ENCODE measurements around the gene GSTM2. TPM values are rescaled to one million over a fixed set of nuclear protein-coding genes. Genes with fewer than 3 reads are reported as not detected.

Gene GSTM2
- total and polyA plus RNA-seq, 11 donors: 20.5 to 101 (median 62.3) TPM

DNA sequence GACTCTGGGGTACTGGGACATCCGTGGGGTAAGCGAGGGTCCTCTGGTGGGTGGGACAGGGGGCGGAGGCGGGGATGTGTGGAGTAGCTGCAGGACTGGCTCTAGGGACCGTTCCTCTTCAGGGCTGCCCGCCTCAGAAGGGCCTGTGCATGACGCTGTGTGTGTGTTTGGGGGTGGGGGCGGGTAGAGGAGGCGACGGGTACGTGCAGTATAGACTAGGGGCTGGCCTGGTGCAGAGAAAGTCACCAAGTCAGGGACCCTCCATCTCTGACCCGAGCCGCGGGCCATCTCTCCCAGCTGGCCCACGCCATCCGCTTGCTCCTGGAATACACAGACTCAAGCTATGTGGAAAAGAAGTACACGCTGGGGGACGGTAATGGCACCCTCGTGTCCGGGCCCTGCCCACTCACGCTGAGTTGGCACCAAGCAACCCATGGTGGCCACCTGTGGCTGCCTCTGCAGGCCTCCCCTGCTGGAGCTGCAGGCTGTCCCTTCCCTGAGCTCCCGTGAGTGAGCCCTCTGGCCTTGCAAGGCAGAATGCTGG, 44.5 kb downstream of the GSTM2 start:
- H3K27ac ChIP-seq: no peak overlapping the region
- H3K27me3 ChIP-seq: peaks cover 0 to 7% (median 0%) of the 10 kb centered on the region in 9 donors
- ATAC-seq (peak in 3 of 4 donors; percentile 13 to 36 (median 28)), DNase-seq (no peak)
- H3K36me3 ChIP-seq: no peaks in the 10 kb centered on the region
- peaks cover 0 to 8% (median 0%) of the 10 kb centered on the region in 12 donors for H3K4me1 ChIP-seq
- 60 to 88% (median 65%) methylated on average over 15 to 22 of the region's 22 CpGs for WGBS, 4 donors
- H3K4me3 ChIP-seq: peak overlapping the region in 10 of 12 donors; percentile 24 to 56 (median 48)
- intact Hi-C loops (cut with DNase I): no loop called here
- TF ChIP-seq, protein P1, sequence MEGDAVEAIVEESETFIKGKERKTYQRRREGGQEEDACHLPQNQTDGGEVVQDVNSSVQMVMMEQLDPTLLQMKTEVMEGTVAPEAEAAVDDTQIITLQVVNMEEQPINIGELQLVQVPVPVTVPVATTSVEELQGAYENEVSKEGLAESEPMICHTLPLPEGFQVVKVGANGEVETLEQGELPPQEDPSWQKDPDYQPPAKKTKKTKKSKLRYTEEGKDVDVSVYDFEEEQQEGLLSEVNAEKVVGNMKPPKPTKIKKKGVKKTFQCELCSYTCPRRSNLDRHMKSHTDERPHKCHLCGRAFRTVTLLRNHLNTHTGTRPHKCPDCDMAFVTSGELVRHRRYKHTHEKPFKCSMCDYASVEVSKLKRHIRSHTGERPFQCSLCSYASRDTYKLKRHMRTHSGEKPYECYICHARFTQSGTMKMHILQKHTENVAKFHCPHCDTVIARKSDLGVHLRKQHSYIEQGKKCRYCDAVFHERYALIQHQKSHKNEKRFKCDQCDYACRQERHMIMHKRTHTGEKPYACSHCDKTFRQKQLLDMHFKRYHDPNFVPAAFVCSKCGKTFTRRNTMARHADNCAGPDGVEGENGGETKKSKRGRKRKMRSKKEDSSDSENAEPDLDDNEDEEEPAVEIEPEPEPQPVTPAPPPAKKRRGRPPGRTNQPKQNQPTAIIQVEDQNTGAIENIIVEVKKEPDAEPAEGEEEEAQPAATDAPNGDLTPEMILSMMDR (IDR thresholded peaks at IDR 0.05): no peak
- TF ChIP-seq POLR2A (IDR thresholded peaks at IDR 0.05): no peak
- H3K9me3 ChIP-seq: peaks cover 0 to 19% (median 3%) of the 10 kb centered on the region in 12 donors

DNA sequence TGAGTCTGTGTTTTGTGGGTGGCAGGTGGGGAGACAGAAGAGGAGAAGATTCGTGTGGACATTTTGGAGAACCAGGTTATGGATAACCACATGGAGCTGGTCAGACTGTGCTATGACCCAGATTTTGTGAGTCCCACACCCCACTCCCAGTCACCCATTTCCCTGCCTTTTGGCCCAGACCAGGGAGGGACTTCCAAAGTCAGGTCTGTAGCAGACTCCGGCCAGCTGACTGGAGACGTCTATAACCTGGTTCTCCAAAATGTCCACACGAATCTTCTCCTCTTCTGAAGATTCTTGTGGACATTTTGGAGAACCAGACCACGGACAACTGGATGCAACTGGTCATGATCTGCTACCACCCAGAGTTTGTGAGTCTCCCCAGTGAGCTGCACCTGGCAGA, 45.8 kb downstream of the GSTM2 start:
- 83 to 97% (median 87%) methylated on average over 4 to 5 of the region's 5 CpGs for WGBS, 4 donors
- Histone ChIP-seq H3K36me3 (no peaks in the 10 kb centered on the region), H3K4me1 (peaks cover 0 to 8% (median 0%) of the 10 kb centered on the region in 12 donors), H3K27me3 (peaks cover 0 to 7% (median 0%) of the 10 kb centered on the region in 9 donors), H3K4me3 (no peak overlapping the region), H3K9me3 (peaks cover 0 to 12% (median 3%) of the 10 kb centered on the region in 12 donors), H3K27ac (no peak overlapping the region)
- ATAC-seq (no peak), DNase-seq (no peak)
- intact Hi-C loops (cut with DNase I): no loop called here
- no peak for TF ChIP-seq POLR2A (IDR thresholded peaks at IDR 0.05)
- TF ChIP-seq, protein P1 (IDR thresholded peaks at IDR 0.05): no peak

DNA sequence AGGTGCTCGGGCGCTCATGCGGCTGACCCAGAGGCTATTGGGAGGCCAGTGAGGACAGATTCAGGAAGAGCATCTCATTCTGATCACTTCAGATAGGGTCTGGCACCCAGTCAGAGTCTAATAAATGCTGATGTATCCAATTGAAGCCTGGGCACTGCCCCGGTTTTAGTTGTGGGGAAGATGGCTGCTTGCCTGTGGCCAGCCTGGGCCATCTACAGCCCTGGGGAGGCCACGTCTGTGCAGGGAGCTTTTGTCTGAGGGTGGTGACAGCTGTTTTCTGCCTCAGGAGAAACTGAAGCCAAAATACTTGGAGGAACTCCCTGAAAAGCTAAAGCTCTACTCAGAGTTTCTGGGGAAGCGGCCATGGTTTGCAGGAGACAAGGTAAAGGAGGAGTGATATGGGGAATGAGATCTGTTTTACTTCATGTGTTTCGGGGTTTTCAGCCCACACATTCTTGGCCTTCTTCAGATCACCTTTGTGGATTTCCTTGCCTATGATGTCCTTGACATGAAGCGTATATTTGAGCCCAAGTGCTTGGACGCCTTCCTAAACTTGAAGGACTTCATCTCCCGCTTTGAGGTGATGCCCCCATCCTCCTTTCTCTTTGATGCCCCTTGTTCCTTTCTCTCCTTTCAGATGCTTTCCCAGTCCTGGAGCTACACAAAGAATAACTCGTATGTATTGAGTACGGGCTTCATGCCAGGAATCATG, 47.0 kb downstream of the GSTM2 start:
- no peak for DNase-seq
- Histone ChIP-seq H3K27ac (no peak overlapping the region), H3K4me1 (peaks cover 0 to 8% (median 0%) of the 10 kb centered on the region in 12 donors), H3K27me3 (peaks cover 0 to 7% (median 0%) of the 10 kb centered on the region in 9 donors), H3K4me3 (no peak overlapping the region), H3K9me3 (peaks cover 0 to under 1% (median 0%) of the 10 kb centered on the region in 12 donors), H3K36me3 (no peaks in the 10 kb centered on the region)
- intact Hi-C loops (cut with DNase I): loop anchor here in 3 of 10 donors (5.0 kb wide), 1 partner anchor 57 kb away; no protein-coding TSS in a partner anchor
- no peak for ATAC-seq
- TF ChIP-seq, protein P1 (IDR thresholded peaks at IDR 0.05): no peak
- no peak for TF ChIP-seq POLR2A (IDR thresholded peaks at IDR 0.05)
- WGBS, 4 donors: 86 to 92% (median 88%) methylated on average over 12 of the region's 12 CpGs

DNA sequence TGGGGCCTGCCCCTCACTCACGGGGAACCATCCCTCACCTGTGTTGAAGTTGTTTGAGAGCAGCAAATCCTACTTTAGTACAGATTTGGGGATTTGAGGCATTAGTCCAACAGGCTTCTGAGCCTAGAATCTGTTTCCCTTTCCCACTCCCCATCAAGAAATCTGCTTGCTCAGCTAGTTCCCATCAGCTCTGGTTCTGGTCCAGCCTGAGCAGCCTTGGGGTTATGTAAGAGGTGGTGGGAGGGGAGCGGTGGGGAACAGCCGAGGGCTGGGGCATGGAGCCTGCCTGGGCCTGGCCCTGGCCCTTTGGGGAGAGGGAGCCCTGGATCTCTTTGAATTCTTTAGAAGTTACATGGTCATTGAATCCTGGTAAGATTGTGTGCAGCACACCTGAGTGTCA, 48.3 kb downstream of the GSTM2 start:
- H3K27me3 ChIP-seq: peaks cover 0 to 7% (median 0%) of the 10 kb centered on the region in 9 donors
- ATAC-seq: no peak
- DNase-seq: no peak
- no peak overlapping the region for H3K4me3 ChIP-seq
- intact Hi-C loops (cut with DNase I): loop anchor here in 4 of 10 donors (2.0 to 5.0 kb wide), 2 partner anchors 56 to 57 kb away; no protein-coding TSS in a partner anchor
- WGBS, 4 donors: 91 to 92% (median 91%) methylated on average over 3 of the region's 3 CpGs
- H3K9me3 ChIP-seq: no peaks in the 10 kb centered on the region
- H3K27ac ChIP-seq: peak overlapping the region in 1 of 12 donors; percentile 19
- H3K36me3 ChIP-seq: no peaks in the 10 kb centered on the region
- H3K4me1 ChIP-seq: peaks cover 0 to 8% (median 0%) of the 10 kb centered on the region in 12 donors
- TF ChIP-seq, protein P1 (IDR thresholded peaks at IDR 0.05): no peak
- no peak for TF ChIP-seq POLR2A (IDR thresholded peaks at IDR 0.05)

Measured in heart left ventricle (tissue), 16 donors.